Kidney (tissue), 14 donors: Measurements from ENCODE around the gene STAB1. TPM values are rescaled to one million over a fixed set of nuclear protein-coding genes. Genes with fewer than 3 reads are reported as not detected.
A peak's percentile ranks its signal among the peaks of the same experiment; 100 is the strongest.

Experiments
- DNase-seq, 5 donors: peaks; one replicate each; pipeline ENCODE4 v3.0.0-alpha.2; 2013 to 2020
- FAIRE-seq: peaks from 2 replicates; lab custom pipeline; 2012; peaks lifted over from hg19 to GRCh38; lab: Jason Lieb, UNC
- H3K27ac ChIP-seq, 2 donors: one replicate each; pipeline ENCODE4 v1.7.0; 2013; ENCODE audit warnings: low read depth in 2 of 2, low read length in 2 of 2, inconsistent platforms in 1 of 2
- H3K27me3 ChIP-seq: one replicate; pipeline ENCODE4 v1.7.1; 2013; ENCODE audit warnings: low read length, inconsistent platforms; ENCODE audit not compliant: control insufficient read depth, insufficient read depth
- H3K36me3 ChIP-seq, 3 donors: one replicate each; pipeline versions ENCODE4 v1.7.0 to v1.7.1; 2013; ENCODE audit warnings: low read length in 3 of 3, control low read depth in 1 of 3, inconsistent platforms in 1 of 3; ENCODE audit not compliant: insufficient read depth in 3 of 3, control insufficient read depth in 2 of 3
- H3K4me1 ChIP-seq, 3 donors: one replicate each; pipeline versions ENCODE4 v1.7.0 to v1.7.1; 2013; ENCODE audit warnings: low read length in 3 of 3, inconsistent platforms in 1 of 3, low read depth in 1 of 3; ENCODE audit not compliant: control insufficient read depth in 2 of 3, insufficient read depth in 2 of 3
- H3K4me3 ChIP-seq, 3 donors: one replicate each; pipeline versions ENCODE4 v1.7.0 to v1.8.1; 2013; ENCODE audit warnings: low read length in 3 of 3, control low read depth in 1 of 3, inconsistent platforms in 1 of 3
- H3K9ac ChIP-seq, 3 donors: one replicate each; pipeline versions ENCODE4 v1.7.0 to v1.7.1; 2013; ENCODE audit warnings: low read length in 3 of 3, control low read depth in 1 of 3, inconsistent platforms in 1 of 3
- H3K9me3 ChIP-seq, 3 donors: one replicate each; pipeline versions ENCODE4 v1.7.0 to v1.7.1; 2013; ENCODE audit warnings: low read length in 3 of 3, control low read depth in 1 of 3, inconsistent platforms in 1 of 3; ENCODE audit not compliant: control insufficient read depth in 2 of 3, insufficient read depth in 1 of 3
- CTCF ChIP-seq: IDR thresholded peaks from 3 replicates; pipeline ENCODE4 v1.5.1; 2012; ENCODE audit warnings: mild to moderate bottlenecking, moderate library complexity, borderline replicate concordance; ENCODE audit not compliant: insufficient read depth; ENCODE audit errors: extremely low read depth
- intact Hi-C: fragments of 100-400 bp; cut with DNase I; formaldehyde crosslinking; loops from one replicate; pipeline ENCODE4 v1.11.1; 2022
- polyA plus RNA-seq: library from polyadenylated mRNA; stranded (reverse); fragments of 350-450 nt; fragmentation: Illumina TruSeq; extraction: RNeasy Lipid Tissue Mini Kit (QIAGEN cat#74804); gene quantifications from one replicate; pipeline ENCODE4 v1.2.3, GENCODE V29; 2014; ENCODE audit warnings: low read depth, low replicate concordance; ENCODE audit not compliant: insufficient read depth
- total RNA-seq: library from RNA; stranded (reverse); fragmentation: NEBNext Ultra II Directional; extraction: Animal tissue kit (Norgen Biotek cat#: 25700); gene quantifications from one replicate; pipeline ENCODE4 v1.2.1, GENCODE V29; 2021
- donor health status: control.
- donor health status: control.
- donor health status: control.
- donor health status: control.
- donor health status: control.
- donor health status: DM: yes; HTN: yes; CAD: no.
- donor health status: Normal renal cell carcinoma (clear cell type).

Gene STAB1
- total and polyA plus RNA-seq, 2 donors from 2014 or later, result 98.4 to 379 TPM

DNA sequence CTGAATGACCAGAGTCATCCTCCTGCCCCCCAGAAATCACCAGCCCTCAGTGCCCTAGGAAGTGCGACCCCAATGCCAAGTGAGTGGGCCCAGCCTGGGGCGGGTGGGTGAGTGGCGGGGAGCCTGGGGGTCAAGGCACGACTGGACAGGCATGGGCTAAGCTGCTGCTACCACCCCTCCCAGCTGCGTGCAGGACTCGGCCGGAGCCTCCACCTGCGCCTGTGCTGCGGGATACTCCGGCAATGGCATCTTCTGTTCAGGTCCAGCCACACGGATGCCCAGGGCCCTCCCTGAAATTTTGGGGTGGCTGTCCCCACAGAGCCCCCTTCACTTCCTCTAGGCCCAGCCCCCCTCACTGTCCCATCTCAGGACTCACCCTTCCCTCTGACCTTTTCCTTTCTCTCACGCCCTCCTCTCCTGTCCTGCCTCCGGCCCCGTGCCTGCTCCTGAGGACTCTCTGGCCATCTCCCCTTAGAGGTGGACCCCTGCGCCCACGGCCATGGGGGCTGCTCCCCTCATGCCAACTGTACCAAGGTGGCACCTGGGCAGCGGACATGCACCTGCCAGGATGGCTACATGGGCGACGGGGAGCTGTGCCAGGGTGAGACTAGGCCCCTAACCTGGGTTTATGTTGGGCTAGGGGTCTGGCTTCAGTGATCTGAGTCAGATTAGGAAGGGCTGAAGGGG lies 21.5 kb downstream of the STAB1 start:
- intact Hi-C loops, result no loop called here
- FAIRE-seq (no peak), DNase-seq (no peak)
- Histone ChIP-seq H3K4me3 (no peak overlapping the region), H3K27me3 (no peaks in the 10 kb centered on the region), H3K36me3 (no peaks in the 10 kb centered on the region), H3K27ac (no peak overlapping the region), H3K4me1 (peaks cover 0 to 3% (median 0%) of the 10 kb centered on the region in 3 donors), H3K9me3 (no peaks in the 10 kb centered on the region), H3K9ac (no peak overlapping the region)
- TF ChIP-seq CTCF, result no peak

DNA sequence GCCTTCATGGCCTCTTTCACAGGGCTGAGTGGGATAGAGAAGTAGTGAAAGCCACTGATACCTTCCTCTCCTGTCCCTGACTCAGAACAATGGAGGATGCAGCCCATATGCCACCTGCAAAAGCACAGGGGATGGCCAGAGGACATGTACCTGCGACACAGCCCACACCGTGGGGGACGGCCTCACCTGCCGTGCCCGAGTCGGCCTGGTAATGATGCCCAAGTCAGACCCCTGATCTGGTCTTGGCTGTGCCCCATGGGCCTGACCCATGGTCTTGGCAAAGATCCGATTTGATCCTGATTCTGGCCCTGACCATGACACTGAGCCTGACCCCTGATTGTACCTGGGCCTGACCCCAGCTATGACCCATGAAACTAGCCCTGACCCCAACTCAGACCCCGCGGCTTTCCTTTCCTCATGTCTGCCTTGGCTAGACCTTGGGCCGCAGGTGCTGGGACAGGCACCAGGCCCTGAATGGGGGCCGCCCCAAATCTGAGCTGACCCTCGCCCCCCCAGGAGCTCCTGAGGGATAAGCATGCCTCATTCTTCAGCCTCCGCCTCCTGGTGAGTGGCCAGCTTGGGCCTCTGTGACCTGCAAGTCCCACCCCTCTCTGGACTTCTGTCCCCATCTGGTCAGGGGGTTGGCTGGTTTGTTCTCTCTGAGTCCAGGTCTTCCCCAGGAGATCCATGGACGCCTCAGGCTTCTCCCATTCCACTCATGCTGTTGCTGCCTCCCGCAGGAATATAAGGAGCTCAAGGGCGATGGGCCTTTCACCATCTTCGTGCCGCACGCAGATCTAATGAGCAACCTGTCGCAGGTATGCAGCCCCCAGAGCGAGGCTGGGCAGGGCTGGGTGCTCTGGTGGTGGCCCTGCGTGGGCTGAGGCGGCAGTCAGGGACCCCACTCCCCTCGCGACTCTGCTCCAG lies 22.9 kb downstream of the STAB1 start:
- Histone ChIP-seq H3K27ac (no peak overlapping the region), H3K36me3 (no peaks in the 10 kb centered on the region), H3K4me3 (no peak overlapping the region), H3K9me3 (no peaks in the 10 kb centered on the region), H3K27me3 (no peaks in the 10 kb centered on the region), H3K4me1 (peaks cover 0 to 3% (median 0%) of the 10 kb centered on the region in 3 donors), H3K9ac (no peak overlapping the region)
- FAIRE-seq, result no peak
- intact Hi-C loops, result no loop called here
- DNase-seq, result no peak
- TF ChIP-seq CTCF, result no peak

DNA sequence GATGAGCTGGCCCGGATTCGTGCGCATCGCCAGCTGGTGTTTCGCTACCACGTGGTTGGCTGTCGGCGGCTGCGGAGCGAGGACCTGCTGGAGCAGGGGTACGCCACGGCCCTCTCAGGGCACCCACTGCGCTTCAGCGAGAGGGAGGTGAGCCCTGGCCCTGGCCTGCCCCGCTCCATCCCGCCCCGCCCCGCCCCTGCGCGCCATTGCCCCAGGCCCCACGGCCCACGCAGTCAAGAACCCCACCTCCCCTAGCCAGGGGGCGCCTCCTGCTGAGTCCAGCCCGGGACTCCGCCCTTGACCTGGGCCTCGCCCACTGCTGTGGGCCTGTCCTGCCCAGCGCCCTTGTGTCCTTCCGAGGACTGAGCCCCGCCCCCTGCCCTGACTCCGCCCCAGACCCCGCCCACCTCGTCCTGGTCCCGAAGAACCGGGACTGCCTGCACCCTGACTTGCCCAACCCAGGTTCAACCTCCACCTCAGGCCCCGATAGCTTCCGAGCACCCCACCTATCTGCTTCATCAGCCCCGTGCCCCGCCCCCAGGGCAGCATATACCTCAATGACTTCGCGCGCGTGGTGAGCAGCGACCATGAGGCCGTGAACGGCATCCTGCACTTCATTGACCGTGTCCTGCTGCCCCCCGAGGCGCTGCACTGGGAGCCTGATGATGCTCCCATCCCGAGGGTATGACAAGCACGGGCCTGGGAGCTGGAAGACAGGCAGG lies 23.7 kb downstream of the STAB1 start:
- FAIRE-seq, result no peak
- H3K9ac ChIP-seq, result no peak overlapping the region
- peak in 4 of 5 donors; percentile 24 to 84 (median 38) for DNase-seq
- H3K9me3 ChIP-seq, result no peaks in the 10 kb centered on the region
- H3K27ac ChIP-seq, result no peak overlapping the region
- TF ChIP-seq CTCF, result no peak
- peaks cover 0 to 3% (median 0%) of the 10 kb centered on the region in 3 donors for H3K4me1 ChIP-seq
- no peaks in the 10 kb centered on the region for H3K27me3 ChIP-seq
- intact Hi-C loops, result no loop called here
- H3K4me3 ChIP-seq, result no peak overlapping the region
- no peaks in the 10 kb centered on the region for H3K36me3 ChIP-seq
